Measurements from ENCODE around the gene GPR155. TPM values are rescaled to one million over a fixed set of nuclear protein-coding genes. Genes with fewer than 3 reads are reported as not detected.
"Not testable (repeated sequence)": the region's sequence is repeated elsewhere in the genome, so short reads cannot be mapped to it uniquely, and the experiment has no call there.

The GPR155 gene
- total and polyA plus RNA-seq, 9 donors = 3.0 to 4.5 (median 3.7) TPM

- Histone ChIP-seq H3K36me3 (ENCODE audit: control insufficient read depth, insufficient read depth, low read length) (peaks cover 8% of the 10 kb centered on the region), H3K27ac (ENCODE audit: low read length) (no peak overlapping the region), H3K4me1 (ENCODE audit: control insufficient read depth, insufficient read depth, low read length) (peaks cover 7% of the 10 kb centered on the region), H3K9me3 (replicated peaks; ENCODE audit: control insufficient read depth, low read depth, low read length) (no peaks in the 10 kb centered on the region), H3K4me3 (ENCODE audit: low read length) (no peak overlapping the region), H3K27me3 (ENCODE audit: control insufficient read depth, insufficient read depth, low read length) (no peaks in the 10 kb centered on the region)
- WGBS (ENCODE audit: insufficient coverage) = 45% methylated on average over 2 of the region's 2 CpGs
- no peak for DNase-seq
These were observed 46.9 kb downstream of the GPR155 start for GRCh38 chr2:174439950-174440349.

GRCh38 chr2:174439323-174439722 lies 47.5 kb downstream of the GPR155 start:
- no peaks in the 10 kb centered on the region for H3K27me3 ChIP-seq (ENCODE audit: control insufficient read depth, insufficient read depth, low read length)
- H3K36me3 ChIP-seq (ENCODE audit: control insufficient read depth, insufficient read depth, low read length) = peaks cover 3% of the 10 kb centered on the region
- H3K4me3 ChIP-seq (ENCODE audit: low read length) = no peak overlapping the region
- DNase-seq = no peak
- WGBS (ENCODE audit: insufficient coverage) = no CpG with 5 or more reads among the region's 2 CpGs
- no peaks in the 10 kb centered on the region for H3K9me3 ChIP-seq (replicated peaks; ENCODE audit: control insufficient read depth, low read depth, low read length)
- no peak overlapping the region for H3K27ac ChIP-seq (ENCODE audit: low read length)
- peaks cover 3% of the 10 kb centered on the region for H3K4me1 ChIP-seq (ENCODE audit: control insufficient read depth, insufficient read depth, low read length)

GRCh38 chr2:174438146-174438886 lies 48.5 kb downstream of the GPR155 start:
- Histone ChIP-seq H3K9me3 (replicated peaks; ENCODE audit: control insufficient read depth, low read depth, low read length) (no peaks in the 10 kb centered on the region), H3K27ac (ENCODE audit: low read length) (no peak overlapping the region), H3K4me1 (ENCODE audit: control insufficient read depth, insufficient read depth, low read length) (peaks cover 2% of the 10 kb centered on the region), H3K36me3 (ENCODE audit: control insufficient read depth, insufficient read depth, low read length) (peaks cover 3% of the 10 kb centered on the region), H3K27me3 (ENCODE audit: control insufficient read depth, insufficient read depth, low read length) (no peaks in the 10 kb centered on the region), H3K4me3 (ENCODE audit: low read length) (no peak overlapping the region)
- DNase-seq = peak; percentile 39
- WGBS (ENCODE audit: insufficient coverage) = 78% methylated on average over 4 of the region's 13 CpGs

DNA sequence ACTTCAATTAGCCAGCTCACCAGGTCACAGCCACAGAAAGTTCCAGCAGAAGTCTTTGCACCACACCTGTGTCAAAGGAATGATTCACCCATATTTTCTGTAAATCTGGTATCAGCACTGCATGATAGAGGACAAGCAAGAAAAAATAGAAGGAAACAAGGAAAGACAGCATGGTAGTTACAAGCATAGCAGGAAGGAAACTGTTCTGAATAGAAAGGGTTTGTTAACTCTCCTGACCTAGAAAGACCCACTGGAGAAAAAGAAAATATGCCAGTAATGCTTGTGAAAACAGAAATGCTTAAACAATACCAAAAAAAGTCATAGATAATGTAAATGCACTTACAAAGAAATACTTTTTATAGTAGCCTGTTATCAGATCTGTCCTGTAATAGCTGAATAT lies 50.5 kb downstream of the GPR155 start:
- Histone ChIP-seq H3K27me3 (ENCODE audit: control insufficient read depth, insufficient read depth, low read length) (no peaks in the 10 kb centered on the region), H3K36me3 (ENCODE audit: control insufficient read depth, insufficient read depth, low read length) (peaks cover 3% of the 10 kb centered on the region), H3K4me1 (ENCODE audit: control insufficient read depth, insufficient read depth, low read length) (no peaks in the 10 kb centered on the region), H3K4me3 (ENCODE audit: low read length) (no peak overlapping the region), H3K9me3 (replicated peaks; ENCODE audit: control insufficient read depth, low read depth, low read length) (no peaks in the 10 kb centered on the region), H3K27ac (ENCODE audit: low read length) (no peak overlapping the region)
- DNase-seq = no peak

DNA sequence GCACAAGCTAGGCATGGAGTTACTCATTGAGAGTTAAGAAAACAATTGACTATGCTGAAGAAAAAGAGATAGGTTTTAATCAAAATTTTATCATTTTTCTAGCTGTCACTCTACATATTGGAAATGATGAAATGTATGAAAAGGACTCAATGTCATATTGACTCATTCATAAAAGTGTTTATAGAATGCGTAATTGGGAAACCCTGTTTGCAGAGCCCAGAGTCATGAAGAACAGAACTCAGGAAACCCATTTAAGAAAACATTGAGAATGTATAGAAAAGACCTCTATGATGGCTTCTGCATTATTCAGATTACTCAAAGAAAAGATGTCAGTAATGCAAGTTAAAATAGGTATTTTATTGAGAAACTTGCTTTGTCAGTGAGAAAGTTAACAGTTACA lies 54.9 kb downstream of the GPR155 start:
- Histone ChIP-seq H3K4me1 (ENCODE audit: control insufficient read depth, insufficient read depth, low read length) (no peaks in the 10 kb centered on the region), H3K27me3 (ENCODE audit: control insufficient read depth, insufficient read depth, low read length) (no peaks in the 10 kb centered on the region), H3K9me3 (replicated peaks; ENCODE audit: control insufficient read depth, low read depth, low read length) (no peaks in the 10 kb centered on the region), H3K4me3 (ENCODE audit: low read length) (no peak overlapping the region), H3K36me3 (ENCODE audit: control insufficient read depth, insufficient read depth, low read length) (peaks cover 5% of the 10 kb centered on the region), H3K27ac (ENCODE audit: low read length) (no peak overlapping the region)
- WGBS (ENCODE audit: insufficient coverage) = no CpG with 5 or more reads among the region's 1 CpG
- no peak for DNase-seq

- Histone ChIP-seq H3K4me1 (ENCODE audit: control insufficient read depth, insufficient read depth, low read length) (no peaks in the 10 kb centered on the region), H3K9me3 (replicated peaks; ENCODE audit: control insufficient read depth, low read depth, low read length) (no peaks in the 10 kb centered on the region), H3K27ac (ENCODE audit: low read length) (no peak overlapping the region), H3K4me3 (ENCODE audit: low read length) (no peak overlapping the region), H3K27me3 (ENCODE audit: control insufficient read depth, insufficient read depth, low read length) (no peaks in the 10 kb centered on the region), H3K36me3 (ENCODE audit: control insufficient read depth, insufficient read depth, low read length) (peaks cover 2% of the 10 kb centered on the region)
- WGBS (ENCODE audit: insufficient coverage) = no CpG with 5 or more reads among the region's 2 CpGs
- no peak for DNase-seq
These were observed 56.8 kb downstream of the GPR155 start for GRCh38 chr2:174430066-174430465.

DNA sequence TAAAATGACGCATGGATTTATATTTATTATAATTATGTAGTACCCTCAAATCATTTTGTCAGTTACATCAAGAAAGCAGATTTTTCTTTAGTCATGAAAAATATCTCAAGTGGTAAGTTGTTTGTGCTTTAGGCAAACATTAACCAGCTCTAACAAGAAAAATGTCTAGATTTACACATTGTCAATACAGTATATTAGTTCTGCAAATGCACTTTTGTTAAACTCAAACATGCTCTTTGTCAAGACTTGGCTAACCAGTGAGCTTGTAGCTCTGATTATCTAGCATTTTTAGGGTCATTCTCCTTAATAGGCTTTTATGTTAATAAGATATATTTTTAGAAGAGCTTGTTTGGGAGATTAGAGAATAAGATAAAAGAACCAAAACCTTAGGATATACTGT lies 58.6 kb downstream of the GPR155 start:
- Histone ChIP-seq H3K27me3 (ENCODE audit: control insufficient read depth, insufficient read depth, low read length) (no peaks in the 10 kb centered on the region), H3K4me1 (ENCODE audit: control insufficient read depth, insufficient read depth, low read length) (no peaks in the 10 kb centered on the region), H3K36me3 (ENCODE audit: control insufficient read depth, insufficient read depth, low read length) (peaks cover 2% of the 10 kb centered on the region), H3K9me3 (replicated peaks; ENCODE audit: control insufficient read depth, low read depth, low read length) (no peaks in the 10 kb centered on the region), H3K27ac (ENCODE audit: low read length) (no peak overlapping the region), H3K4me3 (ENCODE audit: low read length) (no peak overlapping the region)
- no CpG with 5 or more reads among the region's 1 CpG for WGBS (ENCODE audit: insufficient coverage)
- no peak for DNase-seq

GRCh38 chr2:174412256-174412655 lies 74.6 kb downstream of the GPR155 start:
- DNase-seq = no peak
- Histone ChIP-seq H3K36me3 (ENCODE audit: control insufficient read depth, insufficient read depth, low read length) (peaks cover 9% of the 10 kb centered on the region), H3K27me3 (ENCODE audit: control insufficient read depth, insufficient read depth, low read length) (no peaks in the 10 kb centered on the region)

GRCh38 chr2:174410039-174410438 lies 76.8 kb downstream of the GPR155 start:
- H3K4me1 ChIP-seq (ENCODE audit: control insufficient read depth, insufficient read depth, low read length); H3K9me3 ChIP-seq (replicated peaks; ENCODE audit: control insufficient read depth, low read depth, low read length); H3K36me3 ChIP-seq (ENCODE audit: control insufficient read depth, insufficient read depth, low read length); H3K27me3 ChIP-seq (ENCODE audit: control insufficient read depth, insufficient read depth, low read length); H3K27ac ChIP-seq (ENCODE audit: low read length); DNase-seq: not testable (repeated sequence)
- peak overlapping the region; percentile 17 for H3K4me3 ChIP-seq (ENCODE audit: low read length)
- no CpG with 5 or more reads among the region's 31 CpGs for WGBS (ENCODE audit: insufficient coverage)

More at GRCh38 chr2:174412256-174412655, 74.6 kb downstream of the GPR155 start:
- Histone ChIP-seq H3K4me3 (ENCODE audit: low read length) (no peak overlapping the region), H3K9me3 (replicated peaks; ENCODE audit: control insufficient read depth, low read depth, low read length) (no peaks in the 10 kb centered on the region), H3K27ac (ENCODE audit: low read length) (no peak overlapping the region), H3K4me1 (ENCODE audit: control insufficient read depth, insufficient read depth, low read length) (no peaks in the 10 kb centered on the region)

- Histone ChIP-seq H3K27me3 (ENCODE audit: control insufficient read depth, insufficient read depth, low read length) (no peaks in the 10 kb centered on the region), H3K4me1 (ENCODE audit: control insufficient read depth, insufficient read depth, low read length) (no peaks in the 10 kb centered on the region), H3K4me3 (ENCODE audit: low read length) (no peak overlapping the region), H3K27ac (ENCODE audit: low read length) (no peak overlapping the region), H3K9me3 (replicated peaks; ENCODE audit: control insufficient read depth, low read depth, low read length) (peaks cover 2% of the 10 kb centered on the region), H3K36me3 (ENCODE audit: control insufficient read depth, insufficient read depth, low read length) (peaks cover 7% of the 10 kb centered on the region)
- DNase-seq = no peak
These were observed 83.2 kb downstream of the GPR155 start for GRCh38 chr2:174403628-174404027.

GRCh38 chr2:174400853-174401252 lies 86.0 kb downstream of the GPR155 start:
- Histone ChIP-seq H3K4me3 (ENCODE audit: low read length) (no peak overlapping the region), H3K9me3 (replicated peaks; ENCODE audit: control insufficient read depth, low read depth, low read length) (peaks cover 2% of the 10 kb centered on the region), H3K27me3 (ENCODE audit: control insufficient read depth, insufficient read depth, low read length) (no peaks in the 10 kb centered on the region), H3K27ac (ENCODE audit: low read length) (no peak overlapping the region), H3K4me1 (ENCODE audit: control insufficient read depth, insufficient read depth, low read length) (peaks cover 7% of the 10 kb centered on the region), H3K36me3 (ENCODE audit: control insufficient read depth, insufficient read depth, low read length) (peaks cover 7% of the 10 kb centered on the region)
- DNase-seq = no peak

Measured in muscle of leg (tissue), 11 donors.